T-helper 2 cell treated with Interferon-gamma antibody and Interleukin-4, amounts not matched to agents 100 ng/mL and 5 ng/mL, for 36 hours (primary cell): ENCODE results near the gene HAPLN2. TPM values are rescaled to one million over a fixed set of nuclear protein-coding genes. Genes with fewer than 3 reads are reported as not detected.

Experiments
- total RNA-seq: library from RNA; stranded (reverse); gene quantifications from 2 replicates; pipeline ENCODE4 v1.2.3, GENCODE V29; 2022

HAPLN2 gene
- total RNA-seq, 1 donor from 2014 or later, result not detected

Other genes with a start within 250 kb of the HAPLN2 start
- 29.7 and 34.2 TPM in 2 replicates for gene MEF2D, start 118.6 kb upstream of the HAPLN2 start, total RNA-seq
- 16.1 and 16.4 TPM in 2 replicates for gene IQGAP3, start 46.9 kb upstream of the HAPLN2 start, total RNA-seq
- gene TTC24, start 39.7 kb upstream of the HAPLN2 start, total RNA-seq, result 1.2 and 2.3 TPM in 2 replicates
- gene NAXE, start 27.6 kb upstream of the HAPLN2 start, total RNA-seq, result 59.9 and 64.5 TPM in 2 replicates
- 50.4 and 53.5 TPM in 2 replicates for gene GPATCH4, start 17.9 kb upstream of the HAPLN2 start, total RNA-seq
- not detected in 2 replicates for gene BCAN, start 22.7 kb downstream of the HAPLN2 start, total RNA-seq
- gene NES, start 58.0 kb downstream of the HAPLN2 start, total RNA-seq, result not detected in 2 replicates
- gene CRABP2, start 86.2 kb downstream of the HAPLN2 start, total RNA-seq, result 1.6 and 2.1 TPM in 2 replicates
- gene METTL25B, start 109.1 kb downstream of the HAPLN2 start, total RNA-seq, result 29.8 and 34.7 TPM in 2 replicates
- 57.9 and 59.3 TPM in 2 replicates for gene ISG20L2, start 109.4 kb downstream of the HAPLN2 start, total RNA-seq
- 71.9 and 75.7 TPM in 2 replicates for gene MRPL24, start 121.7 kb downstream of the HAPLN2 start, total RNA-seq
- 253 and 257 TPM in 2 replicates for gene HDGF, start 132.3 kb downstream of the HAPLN2 start, total RNA-seq
- 83.3 and 85.5 TPM in 2 replicates for gene PRCC, start 148.1 kb downstream of the HAPLN2 start, total RNA-seq
- 94.7 and 96.1 TPM in 2 replicates for gene SH2D2A, start 197.4 kb downstream of the HAPLN2 start, total RNA-seq
- 0.14 TPM in 1 of 2 replicates, not detected in the other for gene INSRR, start 239.7 kb downstream of the HAPLN2 start, total RNA-seq
- 12.7 and 13.4 TPM in 2 replicates for gene NTRK1, start 241.4 kb downstream of the HAPLN2 start, total RNA-seq